ENCODE measurements around the gene DIP2C.

Gene DIP2C

GRCh38 chr10:440127-440526, 249.3 kb downstream of the DIP2C start:
- no peak overlapping the region for H3K4me3 ChIP-seq (replicated peaks; ENCODE audit: low read depth, low read length)
- no peaks in the 10 kb centered on the region for H3K27me3 ChIP-seq (replicated peaks; ENCODE audit: control insufficient read depth, insufficient read depth, low read length)
- H3K36me3 ChIP-seq (ENCODE audit: control insufficient read depth, insufficient read depth, low read length), result no peaks in the 10 kb centered on the region
- DNase-seq (ENCODE audit: extremely low read depth, insufficient read length), result no peak
- TF ChIP-seq, protein P1, sequence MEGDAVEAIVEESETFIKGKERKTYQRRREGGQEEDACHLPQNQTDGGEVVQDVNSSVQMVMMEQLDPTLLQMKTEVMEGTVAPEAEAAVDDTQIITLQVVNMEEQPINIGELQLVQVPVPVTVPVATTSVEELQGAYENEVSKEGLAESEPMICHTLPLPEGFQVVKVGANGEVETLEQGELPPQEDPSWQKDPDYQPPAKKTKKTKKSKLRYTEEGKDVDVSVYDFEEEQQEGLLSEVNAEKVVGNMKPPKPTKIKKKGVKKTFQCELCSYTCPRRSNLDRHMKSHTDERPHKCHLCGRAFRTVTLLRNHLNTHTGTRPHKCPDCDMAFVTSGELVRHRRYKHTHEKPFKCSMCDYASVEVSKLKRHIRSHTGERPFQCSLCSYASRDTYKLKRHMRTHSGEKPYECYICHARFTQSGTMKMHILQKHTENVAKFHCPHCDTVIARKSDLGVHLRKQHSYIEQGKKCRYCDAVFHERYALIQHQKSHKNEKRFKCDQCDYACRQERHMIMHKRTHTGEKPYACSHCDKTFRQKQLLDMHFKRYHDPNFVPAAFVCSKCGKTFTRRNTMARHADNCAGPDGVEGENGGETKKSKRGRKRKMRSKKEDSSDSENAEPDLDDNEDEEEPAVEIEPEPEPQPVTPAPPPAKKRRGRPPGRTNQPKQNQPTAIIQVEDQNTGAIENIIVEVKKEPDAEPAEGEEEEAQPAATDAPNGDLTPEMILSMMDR (IDR thresholded peaks at IDR 0.05; ENCODE audit: insufficient read depth, low read length, poor library complexity, severe bottlenecking), result no peak

DNA sequence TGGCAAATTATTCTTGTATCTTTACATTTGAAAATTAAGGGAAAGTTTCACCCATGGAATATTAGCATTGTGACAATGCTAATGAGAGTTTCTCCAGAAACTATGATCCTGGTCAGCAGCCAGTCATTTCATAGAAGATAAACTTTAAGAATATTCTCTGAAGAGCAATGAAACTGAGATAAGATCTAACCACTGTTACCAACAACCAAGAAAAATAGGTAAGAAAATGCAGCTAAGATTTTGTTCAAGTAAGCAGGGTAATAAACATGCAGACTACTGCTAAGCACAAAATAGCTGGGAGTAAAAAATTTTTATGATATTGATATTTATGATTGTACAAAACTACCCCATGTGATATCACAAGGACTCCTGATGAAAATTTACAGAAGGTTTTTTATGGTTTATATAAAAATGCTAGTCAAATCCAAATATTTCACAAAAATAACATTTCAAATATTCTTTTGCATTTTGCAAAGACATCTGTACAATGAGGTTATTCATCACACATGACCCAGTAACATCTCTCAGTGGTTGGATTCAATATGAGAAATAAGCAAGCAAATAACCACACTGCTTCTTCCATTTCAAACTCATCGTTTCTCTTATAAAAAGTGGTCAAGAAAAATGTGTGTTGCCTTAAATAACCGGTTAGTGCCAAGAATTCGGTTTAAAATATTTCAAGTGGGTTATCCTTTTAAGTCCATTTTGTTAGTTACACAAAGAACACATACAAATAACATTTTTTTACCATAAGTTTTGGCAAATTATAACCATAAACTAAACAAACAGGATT, 251.6 kb downstream of the DIP2C start:
- TF ChIP-seq, protein P1 (IDR thresholded peaks at IDR 0.05; ENCODE audit: insufficient read depth, low read length, poor library complexity, severe bottlenecking), result no peak
- DNase-seq (ENCODE audit: extremely low read depth, insufficient read length), result no peak
- no peaks in the 10 kb centered on the region for H3K27me3 ChIP-seq (replicated peaks; ENCODE audit: control insufficient read depth, insufficient read depth, low read length)
- no peak overlapping the region for H3K4me3 ChIP-seq (replicated peaks; ENCODE audit: low read depth, low read length)
- no peaks in the 10 kb centered on the region for H3K36me3 ChIP-seq (ENCODE audit: control insufficient read depth, insufficient read depth, low read length)

DNA sequence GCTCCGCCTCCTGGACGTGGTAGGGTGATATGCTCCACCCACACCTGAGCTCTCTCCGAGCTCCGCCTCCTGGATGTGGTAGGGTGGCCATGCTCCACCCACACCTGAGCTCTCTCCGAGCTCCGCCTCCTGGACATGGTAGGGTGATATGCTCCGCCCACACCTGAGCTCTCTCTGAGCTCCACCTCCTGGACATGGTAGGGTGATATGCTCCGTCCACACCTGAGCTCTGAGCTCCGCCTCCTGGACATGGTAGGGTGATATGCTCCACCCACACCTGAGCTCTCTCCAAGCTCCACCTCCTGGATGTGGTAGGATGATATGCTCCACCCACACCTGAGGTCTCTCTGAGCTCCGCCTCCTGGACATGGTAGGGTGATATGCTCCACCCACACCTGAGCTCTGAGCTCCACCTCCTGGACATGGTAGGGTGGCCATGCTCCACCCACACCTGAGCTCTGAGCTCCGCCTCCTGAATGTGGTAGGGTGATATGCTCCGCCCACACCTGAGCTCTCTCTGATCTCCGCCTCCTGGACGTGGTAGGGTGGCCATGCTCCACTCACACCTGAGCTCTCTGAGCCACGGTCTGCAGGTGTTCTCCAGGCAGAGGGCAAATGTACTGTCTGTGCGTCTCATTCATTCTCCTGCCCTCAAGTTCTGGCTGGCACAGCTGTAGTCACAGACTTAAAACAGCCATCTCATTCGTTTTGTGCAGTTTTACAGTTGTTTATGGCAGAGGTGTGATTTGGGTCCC, 252.4 kb downstream of the DIP2C start:
- Histone ChIP-seq H3K4me3 (replicated peaks; ENCODE audit: low read depth, low read length) (no peak overlapping the region), H3K36me3 (ENCODE audit: control insufficient read depth, insufficient read depth, low read length) (no peaks in the 10 kb centered on the region), H3K27me3 (replicated peaks; ENCODE audit: control insufficient read depth, insufficient read depth, low read length) (no peaks in the 10 kb centered on the region)
- TF ChIP-seq, protein P1 (IDR thresholded peaks at IDR 0.05; ENCODE audit: insufficient read depth, low read length, poor library complexity, severe bottlenecking), result no peak
- DNase-seq (ENCODE audit: extremely low read depth, insufficient read length), result no peak

DNA sequence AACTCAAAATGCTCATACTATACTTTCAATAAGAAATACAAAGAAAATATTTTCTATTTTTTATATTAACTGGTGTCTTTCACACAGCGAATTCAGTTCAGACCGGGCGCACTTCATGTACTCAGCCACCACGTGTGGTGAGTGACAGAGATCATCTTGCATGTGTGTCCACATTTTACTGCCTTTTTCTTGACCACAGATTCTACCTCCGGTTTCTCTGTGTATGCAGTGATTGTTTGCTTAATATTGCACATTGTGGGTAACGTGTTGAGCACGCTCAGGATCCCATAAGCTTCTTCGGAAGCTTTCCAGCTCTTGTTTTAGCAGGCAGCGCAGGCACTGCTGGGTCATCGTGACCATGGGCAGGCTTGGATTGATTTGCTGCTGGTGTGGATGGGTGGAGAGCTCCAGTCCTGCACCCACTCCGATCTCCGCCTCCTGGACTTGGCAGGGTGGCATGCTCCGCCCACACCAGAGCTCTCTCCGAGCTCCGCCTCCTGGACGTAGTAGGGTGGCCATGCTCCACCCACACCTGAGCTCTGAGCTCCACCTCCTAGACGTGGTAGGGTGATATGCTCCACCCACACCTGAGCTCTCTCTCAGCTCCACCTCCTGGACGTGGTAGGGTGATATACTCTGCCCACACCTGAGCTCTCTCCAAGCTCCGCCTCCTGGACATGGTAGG, 253.3 kb downstream of the DIP2C start:
- no peaks in the 10 kb centered on the region for H3K27me3 ChIP-seq (replicated peaks; ENCODE audit: control insufficient read depth, insufficient read depth, low read length)
- H3K4me3 ChIP-seq (replicated peaks; ENCODE audit: low read depth, low read length), result no peak overlapping the region
- TF ChIP-seq, protein P1 (IDR thresholded peaks at IDR 0.05; ENCODE audit: insufficient read depth, low read length, poor library complexity, severe bottlenecking), result no peak
- DNase-seq (ENCODE audit: extremely low read depth, insufficient read length), result no peak
- H3K36me3 ChIP-seq (ENCODE audit: control insufficient read depth, insufficient read depth, low read length), result no peaks in the 10 kb centered on the region

GRCh38 chr10:435397-435796, 254.1 kb downstream of the DIP2C start:
- DNase-seq (ENCODE audit: extremely low read depth, insufficient read length), result no peak

More at GRCh38 chr10:435397-435796, 254.1 kb downstream of the DIP2C start:
- Histone ChIP-seq H3K36me3 (ENCODE audit: control insufficient read depth, insufficient read depth, low read length) (no peaks in the 10 kb centered on the region), H3K27me3 (replicated peaks; ENCODE audit: control insufficient read depth, insufficient read depth, low read length) (no peaks in the 10 kb centered on the region), H3K4me3 (replicated peaks; ENCODE audit: low read depth, low read length) (no peak overlapping the region)
- TF ChIP-seq, protein P1 (IDR thresholded peaks at IDR 0.05; ENCODE audit: insufficient read depth, low read length, poor library complexity, severe bottlenecking), result no peak
